Parathyroid adenoma (tissue), 2 donors: ENCODE results near the gene CAMK1D.

Source experiments
- H2AFZ ChIP-seq: fragments of 300-600 bp; sonication (generic); one replicate; pipeline ENCODE4 v1.7.0; 2017; ENCODE audit warnings: antibody characterized with exemption, mild to moderate bottlenecking
- H3K27ac ChIP-seq: fragments of 300-600 bp; sonication (generic); one replicate; pipeline ENCODE4 v1.7.0; 2017
- H3K27me3 ChIP-seq: fragments of 300-600 bp; sonication (generic); one replicate; pipeline ENCODE4 v1.7.0; 2017; ENCODE audit warnings: low read length; ENCODE audit not compliant: control insufficient read depth, insufficient read depth
- H3K36me3 ChIP-seq: fragments of 300-600 bp; sonication (generic); one replicate; pipeline ENCODE4 v1.7.0; 2017; ENCODE audit warnings: low read length; ENCODE audit not compliant: control insufficient read depth, insufficient read depth
- H3K4me1 ChIP-seq: fragments of 300-600 bp; sonication (generic); one replicate; pipeline ENCODE4 v1.7.0; 2017; ENCODE audit warnings: control low read depth
- H3K4me2 ChIP-seq: fragments of 300-600 bp; sonication (generic); one replicate; pipeline ENCODE4 v1.7.0; 2017; ENCODE audit warnings: low read length
- H3K4me3 ChIP-seq: fragments of 300-600 bp; sonication (generic); one replicate; pipeline ENCODE4 v1.7.0; 2017; ENCODE audit warnings: low read depth, low read length
- H3K79me2 ChIP-seq: fragments of 300-600 bp; sonication (generic); one replicate; pipeline ENCODE4 v1.7.0; 2017; ENCODE audit warnings: control low read depth
- H3K9ac ChIP-seq: fragments of 300-600 bp; sonication (generic); one replicate; pipeline ENCODE4 v1.7.0; 2017; ENCODE audit warnings: mild to moderate bottlenecking
- H3K9me3 ChIP-seq: fragments of 300-600 bp; sonication (generic); one replicate; pipeline ENCODE4 v1.7.0; 2017; ENCODE audit warnings: low read length; ENCODE audit not compliant: control insufficient read depth
- CTCF ChIP-seq: fragments of 300-600 bp; sonication (generic); IDR thresholded peaks from one replicate; pipeline ENCODE4 v1.7.0; 2017; ENCODE audit warnings: antibody characterized with exemption, mild to moderate bottlenecking
- donor health status: primary hyperparathyroidism.

The CAMK1D gene

GRCh38 chr10:12784646-12785045 lies 435.3 kb downstream of the CAMK1D start:
- TF ChIP-seq CTCF, result no peak
- Histone ChIP-seq H3K4me1 (no peaks in the 10 kb centered on the region), H2AFZ (no peak overlapping the region), H3K79me2 (no peaks in the 10 kb centered on the region), H3K9ac (no peak overlapping the region), H3K9me3 (no peaks in the 10 kb centered on the region), H3K4me2 (no peak overlapping the region), H3K4me3 (no peak overlapping the region), H3K27ac (no peak overlapping the region), H3K27me3 (no peaks in the 10 kb centered on the region), H3K36me3 (no peaks in the 10 kb centered on the region)

- no peaks in the 10 kb centered on the region for H3K79me2 ChIP-seq
- H3K36me3 ChIP-seq, result no peaks in the 10 kb centered on the region
- H3K27ac ChIP-seq, result no peak overlapping the region
- H2AFZ ChIP-seq, result no peak overlapping the region
- no peak overlapping the region for H3K4me2 ChIP-seq
- TF ChIP-seq CTCF, result no peak
- no peak overlapping the region for H3K9ac ChIP-seq
- H3K9me3 ChIP-seq, result no peaks in the 10 kb centered on the region
- H3K27me3 ChIP-seq, result no peaks in the 10 kb centered on the region
- H3K4me3 ChIP-seq, result no peak overlapping the region
- no peaks in the 10 kb centered on the region for H3K4me1 ChIP-seq
Observed at GRCh38 chr10:12785415-12785831, 436.1 kb downstream of the CAMK1D start.

GRCh38 chr10:12787297-12787696 lies 437.9 kb downstream of the CAMK1D start:
- Histone ChIP-seq H3K9me3 (no peaks in the 10 kb centered on the region), H3K79me2 (no peaks in the 10 kb centered on the region), H3K4me2 (no peak overlapping the region), H2AFZ (no peak overlapping the region), H3K27me3 (no peaks in the 10 kb centered on the region), H3K4me1 (no peaks in the 10 kb centered on the region), H3K9ac (no peak overlapping the region), H3K4me3 (no peak overlapping the region), H3K36me3 (no peaks in the 10 kb centered on the region), H3K27ac (no peak overlapping the region)
- no peak for TF ChIP-seq CTCF

GRCh38 chr10:12788277-12788676 lies 438.9 kb downstream of the CAMK1D start:
- Histone ChIP-seq H3K4me2 (no peak overlapping the region), H2AFZ (no peak overlapping the region), H3K27ac (no peak overlapping the region), H3K27me3 (no peaks in the 10 kb centered on the region), H3K4me3 (no peak overlapping the region), H3K36me3 (no peaks in the 10 kb centered on the region), H3K79me2 (no peaks in the 10 kb centered on the region), H3K9me3 (no peaks in the 10 kb centered on the region), H3K4me1 (no peaks in the 10 kb centered on the region), H3K9ac (no peak overlapping the region)
- no peak for TF ChIP-seq CTCF

- H3K79me2 ChIP-seq, result no peaks in the 10 kb centered on the region
- no peak overlapping the region for H3K27ac ChIP-seq
- no peaks in the 10 kb centered on the region for H3K9me3 ChIP-seq
- no peaks in the 10 kb centered on the region for H3K36me3 ChIP-seq
- no peak overlapping the region for H3K4me2 ChIP-seq
- H2AFZ ChIP-seq, result no peak overlapping the region
- no peaks in the 10 kb centered on the region for H3K27me3 ChIP-seq
- no peaks in the 10 kb centered on the region for H3K4me1 ChIP-seq
- H3K9ac ChIP-seq, result no peak overlapping the region
- H3K4me3 ChIP-seq, result no peak overlapping the region
- no peak for TF ChIP-seq CTCF
Observed at GRCh38 chr10:12790270-12790669, 440.9 kb downstream of the CAMK1D start.
